ENCODE results near the gene EIF4B. TPM values are rescaled to one million over a fixed set of nuclear protein-coding genes. Genes with fewer than 3 reads are reported as not detected.

EIF4B gene
- total RNA-seq, 2 experiments from 2014 or later = 264 to 382 TPM

- ATAC-seq (no peak), DNase-seq (no peak)
- H3K4me1 Mint-ChIP-seq = peaks cover 32% of the 10 kb centered on the region
- H3K4me3 Mint-ChIP-seq = no peak overlapping the region
- H3K27ac Mint-ChIP-seq = no peak overlapping the region
- CTCF ChIA-PET = interaction anchor here (0.6 to 13.7 kb wide), 4 partner anchors 13 to 368 kb away, joined by 3 to 153 read pairs (median 6); no protein-coding TSS in a partner anchor
- H3K36me3 Mint-ChIP-seq = no peaks in the 10 kb centered on the region
- H3K27me3 Mint-ChIP-seq = peaks cover 2% of the 10 kb centered on the region
- H3K9me3 Mint-ChIP-seq (ENCODE audit: low read depth) = no peaks in the 10 kb centered on the region
Measured at GRCh38 chr12:53051058-53051880, 45.0 kb downstream of the EIF4B start.

- H3K9me3 Mint-ChIP-seq (ENCODE audit: low read depth) = no peaks in the 10 kb centered on the region
- CTCF ChIA-PET = interaction anchor here (0.6 to 13.7 kb wide), 4 partner anchors 13 to 368 kb away, joined by 3 to 153 read pairs (median 6); no protein-coding TSS in a partner anchor
Measured at GRCh38 chr12:53051881-53052412, 45.7 kb downstream of the EIF4B start.

DNA sequence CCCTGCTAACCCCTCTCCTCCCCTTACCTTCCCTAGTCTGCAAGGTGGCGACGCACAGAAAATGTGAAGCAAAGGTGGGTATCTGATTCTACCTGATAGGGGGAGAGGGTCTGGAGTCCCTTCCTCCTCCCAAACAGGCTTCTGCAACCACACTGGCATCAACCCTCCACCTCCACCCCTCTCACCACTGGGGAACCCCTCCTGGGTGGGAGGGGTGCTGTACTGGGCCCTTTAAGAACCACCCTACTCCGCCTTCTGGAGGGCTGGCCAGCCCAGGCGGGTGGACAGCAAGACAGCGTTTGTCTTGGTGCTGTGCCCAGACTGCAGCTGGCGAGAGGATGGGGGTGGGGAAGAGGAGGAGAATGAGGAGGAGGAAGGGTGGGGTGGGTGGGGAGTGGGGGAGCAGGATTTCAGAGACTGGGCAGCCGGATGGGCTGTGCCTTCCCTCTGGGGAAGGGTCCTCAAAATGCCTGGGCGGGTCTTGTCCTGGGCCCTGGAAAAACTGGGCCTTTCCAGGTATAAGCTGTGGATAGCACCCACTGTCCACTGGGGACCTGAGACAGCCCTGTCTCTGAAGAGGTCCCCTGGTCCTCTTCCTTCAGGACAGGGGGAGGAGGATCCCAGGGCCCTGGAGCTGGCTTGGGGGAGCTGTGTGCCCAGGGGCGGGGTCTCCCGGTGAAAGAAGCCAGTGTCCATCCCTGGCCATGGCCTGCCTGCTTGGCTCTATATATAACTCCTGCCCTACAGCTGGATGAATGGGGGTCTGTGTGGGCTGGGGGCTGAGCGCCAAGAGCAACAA is 46.4 kb downstream of the EIF4B start:
- DNase-seq (no peak), ATAC-seq (no peak)
- Mint-ChIP-seq H3K9me3 (ENCODE audit: low read depth) (no peaks in the 10 kb centered on the region), H3K36me3 (no peaks in the 10 kb centered on the region), H3K27me3 (no peaks in the 10 kb centered on the region), H3K4me3 (no peak overlapping the region), H3K4me1 (peaks cover 30% of the 10 kb centered on the region), H3K27ac (no peak overlapping the region)
- CTCF ChIA-PET = interaction anchor here (0.6 to 13.7 kb wide), 10 partner anchors 6 to 173 kb away, joined by 3 to 153 read pairs (median 10); partner anchors contain the start of genes EIF4B, IGFBP6, SOAT2 and SPRYD3

More at GRCh38 chr12:53051881-53052412, 45.7 kb downstream of the EIF4B start:
- Mint-ChIP-seq H3K27ac (peak overlapping the region; percentile 5), H3K4me1 (peaks cover 30% of the 10 kb centered on the region), H3K4me3 (no peak overlapping the region), H3K36me3 (no peaks in the 10 kb centered on the region), H3K27me3 (no peaks in the 10 kb centered on the region)
- ATAC-seq = no peak
- no peak for DNase-seq

GRCh38 chr12:53053218-53054111 is 47.2 kb downstream of the EIF4B start:
- CTCF ChIA-PET = interaction anchor here (0.6 to 13.7 kb wide), 21 partner anchors 7 to 268 kb away, joined by 3 to 153 read pairs (median 4); partner anchors contain the start of genes AAAS, EIF4B, IGFBP6 and SOAT2
- Mint-ChIP-seq H3K27ac (peak overlapping the region; percentile 86), H3K36me3 (no peaks in the 10 kb centered on the region), H3K27me3 (no peaks in the 10 kb centered on the region), H3K9me3 (ENCODE audit: low read depth) (no peaks in the 10 kb centered on the region), H3K4me1 (peaks cover 28% of the 10 kb centered on the region), H3K4me3 (peak overlapping the region; percentile 92)
- DNase-seq = peak; percentile 71
- ATAC-seq = peak; percentile 27

GRCh38 chr12:53054112-53054878 is 48.0 kb downstream of the EIF4B start:
- Mint-ChIP-seq H3K36me3 (no peaks in the 10 kb centered on the region), H3K27me3 (no peaks in the 10 kb centered on the region), H3K4me3 (peak overlapping the region; percentile 92), H3K4me1 (peaks cover 24% of the 10 kb centered on the region), H3K27ac (peak overlapping the region; percentile 86), H3K9me3 (ENCODE audit: low read depth) (no peaks in the 10 kb centered on the region)
- ATAC-seq = peak; percentile 94
- peak; percentile 95 for DNase-seq
- CTCF ChIA-PET = interaction anchor here (0.8 to 13.7 kb wide), 21 partner anchors 7 to 267 kb away, joined by 3 to 153 read pairs (median 4); partner anchors contain the start of genes AAAS, EIF4B, ESPL1 and IGFBP6

GRCh38 chr12:53055471-53056266 is 49.4 kb downstream of the EIF4B start:
- H3K36me3 Mint-ChIP-seq = no peaks in the 10 kb centered on the region
- H3K9me3 Mint-ChIP-seq (ENCODE audit: low read depth) = no peaks in the 10 kb centered on the region
- no peaks in the 10 kb centered on the region for H3K27me3 Mint-ChIP-seq
- H3K27ac Mint-ChIP-seq = no peak overlapping the region
- no peak for DNase-seq
- no peak overlapping the region for H3K4me3 Mint-ChIP-seq
- peaks cover 22% of the 10 kb centered on the region for H3K4me1 Mint-ChIP-seq
- CTCF ChIA-PET = interaction anchor here (0.7 to 13.7 kb wide), 6 partner anchors 9 to 212 kb away, joined by 3 to 153 read pairs (median 23); partner anchors contain the start of genes ESPL1, IGFBP6 and SOAT2
- no peak for ATAC-seq

GRCh38 chr12:53056296-53056695 is 50.0 kb downstream of the EIF4B start:
- Mint-ChIP-seq H3K36me3 (no peaks in the 10 kb centered on the region), H3K9me3 (ENCODE audit: low read depth) (no peaks in the 10 kb centered on the region), H3K27me3 (no peaks in the 10 kb centered on the region), H3K4me1 (peaks cover 22% of the 10 kb centered on the region), H3K4me3 (no peak overlapping the region), H3K27ac (no peak overlapping the region)
- CTCF ChIA-PET = interaction anchor here (3.7 to 13.7 kb wide), 4 partner anchors 10 to 46 kb away, joined by 22 to 153 read pairs (median 40); partner anchors contain the start of genes IGFBP6 and SOAT2
- DNase-seq (no peak), ATAC-seq (no peak)

DNA sequence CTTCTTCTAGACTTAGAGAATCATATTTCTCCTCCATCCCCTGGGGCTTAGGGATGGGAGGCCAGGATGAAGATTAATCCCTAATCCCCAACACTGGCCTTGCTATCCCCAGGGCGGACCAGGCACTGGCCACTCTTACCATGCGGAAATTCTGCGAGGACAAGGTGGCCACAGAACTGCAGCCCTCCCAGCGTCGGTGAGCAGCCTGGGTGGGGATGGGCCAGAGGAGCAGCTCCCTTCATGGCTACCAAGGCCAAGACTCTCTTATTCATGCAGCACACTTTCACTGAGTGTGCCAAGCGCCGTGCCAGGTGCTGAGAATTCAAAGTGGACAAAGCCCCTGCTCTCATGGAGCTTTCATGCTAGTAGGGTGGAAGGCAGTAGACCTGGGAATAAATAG is 50.6 kb downstream of the EIF4B start:
- CTCF ChIA-PET = interaction anchor here (4.2 to 13.7 kb wide), 3 partner anchors 10 to 40 kb away, joined by 24 to 153 read pairs (median 55); partner anchors contain the start of gene IGFBP6
- Mint-ChIP-seq H3K9me3 (ENCODE audit: low read depth) (no peaks in the 10 kb centered on the region), H3K27me3 (no peaks in the 10 kb centered on the region), H3K4me3 (no peak overlapping the region), H3K27ac (no peak overlapping the region), H3K36me3 (no peaks in the 10 kb centered on the region), H3K4me1 (peaks cover 22% of the 10 kb centered on the region)
- ATAC-seq (no peak), DNase-seq (no peak)

DNA sequence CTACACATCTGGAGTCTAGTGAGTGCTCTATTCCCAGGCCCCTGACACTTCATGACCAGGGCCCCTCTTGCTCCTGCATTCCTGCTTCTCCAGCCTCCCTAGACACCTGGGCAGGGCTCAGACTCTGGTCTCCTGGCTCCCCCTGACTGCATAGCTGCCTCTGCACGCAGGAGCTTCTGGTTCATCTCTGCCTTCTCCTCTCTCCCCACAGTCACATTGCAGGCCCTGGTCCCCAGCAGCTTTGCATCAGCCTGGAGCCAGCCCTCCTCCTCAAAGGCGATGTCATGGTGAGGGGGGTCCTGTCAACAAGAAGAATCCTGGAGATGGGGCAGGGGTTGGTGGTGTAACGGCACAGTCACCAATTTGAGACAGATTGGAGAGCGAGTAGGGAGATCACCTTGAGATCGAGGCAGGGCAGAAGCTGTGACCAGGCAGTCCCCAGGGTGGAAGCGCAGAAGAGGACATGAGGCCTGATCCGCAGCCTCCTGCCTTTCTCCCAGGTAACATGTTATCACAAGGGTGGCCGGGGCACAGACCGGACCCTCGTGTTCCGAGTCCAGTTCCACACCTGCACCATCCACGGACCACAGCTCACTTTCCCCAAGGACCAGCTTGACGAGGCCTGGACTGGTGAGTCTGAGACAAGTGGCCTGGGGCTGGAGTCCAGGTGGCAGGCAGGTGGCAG is 51.7 kb downstream of the EIF4B start:
- Mint-ChIP-seq H3K27me3 (no peaks in the 10 kb centered on the region), H3K9me3 (ENCODE audit: low read depth) (no peaks in the 10 kb centered on the region), H3K36me3 (no peaks in the 10 kb centered on the region), H3K27ac (no peak overlapping the region), H3K4me3 (no peak overlapping the region), H3K4me1 (peaks cover 22% of the 10 kb centered on the region)
- CTCF ChIA-PET = interaction anchor here (0.9 to 13.7 kb wide), 5 partner anchors 9 to 42 kb away, joined by 3 to 153 read pairs (median 6); partner anchors contain the start of gene IGFBP6
- DNase-seq (peak; percentile 38), ATAC-seq (no peak)

DNA sequence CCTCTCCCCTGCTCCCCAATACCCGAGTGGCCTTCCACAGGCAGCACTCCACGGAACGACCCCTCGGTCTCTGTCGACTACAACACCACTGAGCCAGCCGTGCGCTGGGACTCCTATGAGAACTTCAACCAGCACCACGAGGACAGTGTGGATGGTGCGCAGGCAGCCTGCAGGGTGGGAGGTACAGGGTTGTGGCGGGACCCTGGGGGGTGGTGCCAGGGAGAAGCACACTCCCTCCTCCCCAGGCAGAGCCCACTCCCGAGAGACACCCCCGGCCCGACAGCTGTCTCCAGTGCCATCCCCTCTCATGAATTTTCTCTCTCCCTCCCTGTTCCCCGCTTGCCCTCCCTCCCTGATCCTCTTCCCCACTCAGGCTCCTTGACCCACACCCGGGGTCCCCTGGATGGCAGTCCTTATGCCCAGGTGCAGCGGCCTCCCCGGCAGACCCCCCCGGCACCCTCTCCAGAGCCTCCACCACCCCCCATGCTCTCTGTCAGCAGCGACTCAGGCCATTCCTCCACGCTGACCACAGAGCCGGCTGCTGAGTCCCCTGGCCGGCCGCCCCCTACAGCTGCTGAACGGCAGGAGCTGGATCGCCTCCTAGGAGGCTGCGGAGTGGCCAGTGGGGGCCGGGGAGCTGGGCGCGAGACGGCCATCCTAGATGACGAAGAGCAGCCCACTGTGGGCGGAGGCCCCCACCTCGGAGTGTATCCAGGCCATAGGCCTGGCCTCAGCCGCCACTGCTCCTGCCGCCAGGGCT is 52.6 kb downstream of the EIF4B start:
- no peaks in the 10 kb centered on the region for H3K9me3 Mint-ChIP-seq (ENCODE audit: low read depth)

More for the DNA sequence above, 52.6 kb downstream of the EIF4B start:
- no peaks in the 10 kb centered on the region for H3K27me3 Mint-ChIP-seq
- H3K4me3 Mint-ChIP-seq = no peak overlapping the region
- no peak overlapping the region for H3K27ac Mint-ChIP-seq
- no peaks in the 10 kb centered on the region for H3K36me3 Mint-ChIP-seq
- DNase-seq = no peak
- CTCF ChIA-PET = interaction anchor here (1.0 to 13.7 kb wide), 4 partner anchors 8 to 41 kb away, joined by 3 to 153 read pairs (median 4); no protein-coding TSS in a partner anchor
- H3K4me1 Mint-ChIP-seq = peaks cover 17% of the 10 kb centered on the region
- ATAC-seq = no peak

Data from activated CD8-positive, alpha-beta memory T cell treated with anti-CD3 and anti-CD28 coated beads, Interleukin-2, amount 10 ng/mL, durations not matched to agents 7 days and 5 days (primary cell).